ENCODE data around the gene TMEM185B. TPM values are rescaled to one million over a fixed set of nuclear protein-coding genes. Genes with fewer than 3 reads are reported as not detected.

The TMEM185B gene
- total and polyA plus RNA-seq, 2 experiments from 2014 or later, result 32.3 to 40.6 TPM

DNA sequence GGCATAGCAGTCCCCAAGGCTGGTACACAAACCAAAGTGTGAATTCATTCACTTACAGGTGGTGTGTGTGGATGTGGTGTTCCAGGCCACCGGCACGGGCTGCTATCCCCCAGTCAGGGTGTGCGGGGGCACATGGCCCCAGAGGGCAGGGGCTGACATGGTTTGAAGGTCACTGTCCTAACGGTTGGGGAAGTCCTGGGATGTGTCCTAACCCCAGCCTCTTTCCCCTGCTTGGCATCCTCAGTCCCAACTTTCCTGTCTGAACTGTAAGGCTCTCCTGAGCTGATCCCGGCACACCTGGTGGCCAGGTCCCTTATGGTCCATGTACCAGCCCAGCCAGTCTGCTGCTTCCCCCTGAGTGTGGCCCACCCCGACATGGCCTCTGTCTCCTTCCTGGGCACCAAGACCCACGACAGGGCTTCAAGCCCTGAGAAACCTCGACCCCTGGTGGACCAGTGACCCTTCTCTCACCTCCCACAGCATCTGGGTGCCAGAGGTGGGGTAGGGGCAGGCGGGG, 2.4 kb upstream of the TMEM185B start:
- Histone ChIP-seq H3K79me2 (ENCODE audit: insufficient read depth) (peaks cover 23% of the 10 kb centered on the region), H3F3A (ENCODE audit: insufficient read depth) (no peaks in the 10 kb centered on the region), H3K27ac (no peak overlapping the region), H3K36me3 (ENCODE audit: low read depth) (peaks cover 7% of the 10 kb centered on the region; the same call in 1 of the 2 replicates), H3K4me1 (ENCODE audit: insufficient read depth) (peaks cover 21% of the 10 kb centered on the region), H3K4me2 (ENCODE audit: unreplicated experiment) (no peak overlapping the region), H3K9me3 (ENCODE audit: low read depth) (no peaks in the 10 kb centered on the region), H3K4me3 (no peak overlapping the region), H3K9ac (no peak overlapping the region), H3K9me2 (ENCODE audit: insufficient read depth) (no peaks in the 10 kb centered on the region; the same call in 1 of the 2 replicates), H2AFZ (no peak overlapping the region), H4K20me1 (ENCODE audit: insufficient read depth) (no peaks in the 10 kb centered on the region), H3K27me3 (replicated peaks; ENCODE audit: insufficient read depth) (no peaks in the 10 kb centered on the region)
- DNase-seq, result no peak
- in situ Hi-C loops (cut with MboI), result no loop called here
- 81 to 87% methylated on average over 9 of the region's 9 CpGs for WGBS, 2 experiments (ENCODE audit: low coverage in 1 of 2, low lambda C conversion rate in 2 of 2, missing lambda C conversion rate in 2 of 2)
- TF ChIP-seq EZH2 (IDR thresholded peaks at IDR 0.05; ENCODE audit: insufficient read depth, poor library complexity, severe bottlenecking) (no peak), EZH2phosphoT487 (IDR thresholded peaks at IDR 0.05; ENCODE audit: insufficient read depth, low read depth) (no peak)

DNA sequence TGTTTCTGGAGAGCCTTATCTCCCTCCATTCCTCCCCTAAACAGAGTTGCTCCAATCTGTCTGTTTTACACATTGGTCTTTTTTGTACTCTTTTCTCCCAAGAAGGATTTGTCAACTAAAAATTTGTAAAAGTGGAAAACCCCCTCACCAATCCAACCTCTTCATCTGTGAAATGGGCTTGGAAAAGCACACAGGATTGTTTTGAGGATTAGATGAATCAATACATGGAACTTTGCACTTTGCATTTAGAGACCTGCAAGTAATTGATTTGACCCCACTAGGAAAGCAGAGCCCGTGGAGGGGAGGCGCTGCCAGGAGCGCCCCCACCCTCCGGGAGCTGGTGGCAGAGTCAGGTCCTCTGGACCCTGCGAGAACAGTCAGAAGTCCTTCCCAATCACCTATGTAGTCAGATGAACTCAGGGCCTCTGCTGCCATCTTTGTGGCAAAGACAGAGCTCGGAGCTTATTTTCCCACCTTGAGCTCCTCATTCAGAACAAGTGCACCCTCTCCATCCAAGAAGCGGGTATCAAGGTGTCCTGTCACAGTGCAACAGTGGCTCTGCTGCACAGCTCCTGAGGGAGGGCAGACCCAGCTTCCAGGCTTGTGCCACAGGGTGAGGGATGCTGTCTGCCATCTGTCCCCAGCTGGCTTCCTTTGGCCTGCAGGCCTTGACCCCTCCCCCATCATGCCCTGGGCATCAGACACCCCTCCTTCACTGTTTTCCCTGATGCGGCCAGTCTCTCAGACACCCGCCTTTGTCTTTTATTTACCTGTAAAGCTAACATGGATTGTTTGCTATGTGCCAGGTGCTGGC, 1.7 kb upstream of the TMEM185B start:
- Histone ChIP-seq H2AFZ (no peak overlapping the region), H3K36me3 (ENCODE audit: low read depth) (peaks cover 7% of the 10 kb centered on the region; the same call in 1 of the 2 replicates), H3K4me2 (ENCODE audit: unreplicated experiment) (no peak overlapping the region), H3K9me3 (ENCODE audit: low read depth) (no peaks in the 10 kb centered on the region), H3K4me3 (no peak overlapping the region), H3K27ac (no peak overlapping the region), H3K4me1 (ENCODE audit: insufficient read depth) (peaks cover 22% of the 10 kb centered on the region), H3K27me3 (replicated peaks; ENCODE audit: insufficient read depth) (no peaks in the 10 kb centered on the region), H3K9ac (no peak overlapping the region), H3F3A (ENCODE audit: insufficient read depth) (no peaks in the 10 kb centered on the region), H3K9me2 (ENCODE audit: insufficient read depth) (no peaks in the 10 kb centered on the region; the same call in 1 of the 2 replicates), H4K20me1 (ENCODE audit: insufficient read depth) (no peaks in the 10 kb centered on the region), H3K79me2 (ENCODE audit: insufficient read depth) (peaks cover 27% of the 10 kb centered on the region)
- DNase-seq, result no peak
- TF ChIP-seq EZH2 (IDR thresholded peaks at IDR 0.05; ENCODE audit: insufficient read depth, poor library complexity, severe bottlenecking) (no peak), EZH2phosphoT487 (IDR thresholded peaks at IDR 0.05; ENCODE audit: insufficient read depth, low read depth) (no peak)
- in situ Hi-C loops (cut with MboI), result no loop called here
- 93 to 95% methylated on average over 9 of the region's 9 CpGs for WGBS, 2 experiments (ENCODE audit: low coverage in 1 of 2, low lambda C conversion rate in 2 of 2, missing lambda C conversion rate in 2 of 2)

DNA sequence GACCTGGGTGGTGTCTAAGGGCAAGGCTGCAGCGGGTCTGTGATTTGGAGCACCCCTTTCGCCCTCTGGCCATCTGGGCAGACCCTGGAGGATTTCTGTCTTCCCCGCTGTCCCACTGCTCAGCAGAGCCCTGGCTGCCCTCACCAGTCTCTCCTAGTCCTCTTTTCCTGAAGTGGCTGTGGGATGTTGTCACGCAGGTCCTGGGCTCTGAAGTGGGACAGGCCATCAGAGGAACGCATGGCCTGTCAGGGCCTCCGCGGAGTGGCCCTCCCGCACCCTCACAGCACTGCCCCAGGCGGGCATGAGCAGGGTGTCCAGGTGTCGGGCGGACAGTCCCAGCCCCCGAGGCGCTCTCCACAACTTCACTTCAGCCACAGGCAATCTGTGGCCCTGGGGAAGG, 1.1 kb upstream of the TMEM185B start:
- no peak for TF ChIP-seq EZH2 (IDR thresholded peaks at IDR 0.05; ENCODE audit: insufficient read depth, poor library complexity, severe bottlenecking)
- H3K27me3 ChIP-seq (replicated peaks; ENCODE audit: insufficient read depth), result no peaks in the 10 kb centered on the region
- in situ Hi-C loops (cut with MboI), result no loop called here
- no peak overlapping the region for H3K27ac ChIP-seq
- no peaks in the 10 kb centered on the region for H3K9me3 ChIP-seq (ENCODE audit: low read depth)
- H2AFZ ChIP-seq, result no peak overlapping the region
- DNase-seq, result no peak
- H4K20me1 ChIP-seq (ENCODE audit: insufficient read depth), result no peaks in the 10 kb centered on the region
- H3K36me3 ChIP-seq (ENCODE audit: low read depth), result peaks cover 7% of the 10 kb centered on the region; the same call in 1 of the 2 replicates
- peaks cover 22% of the 10 kb centered on the region for H3K4me1 ChIP-seq (ENCODE audit: insufficient read depth)
- H3K4me3 ChIP-seq, result no peak overlapping the region; the same call in 1 of the 2 replicates
- H3K9me2 ChIP-seq (ENCODE audit: insufficient read depth), result no peaks in the 10 kb centered on the region; the same call in 1 of the 2 replicates
- H3K4me2 ChIP-seq (ENCODE audit: unreplicated experiment), result peak overlapping the region; percentile 81
- H3K79me2 ChIP-seq (ENCODE audit: insufficient read depth), result peaks cover 27% of the 10 kb centered on the region
- no peak overlapping the region for H3K9ac ChIP-seq
- 98 to 99% methylated on average over 13 of the region's 13 CpGs for WGBS, 2 experiments (ENCODE audit: low coverage in 1 of 2, low lambda C conversion rate in 2 of 2, missing lambda C conversion rate in 2 of 2)
- H3F3A ChIP-seq (ENCODE audit: insufficient read depth), result no peaks in the 10 kb centered on the region

DNA sequence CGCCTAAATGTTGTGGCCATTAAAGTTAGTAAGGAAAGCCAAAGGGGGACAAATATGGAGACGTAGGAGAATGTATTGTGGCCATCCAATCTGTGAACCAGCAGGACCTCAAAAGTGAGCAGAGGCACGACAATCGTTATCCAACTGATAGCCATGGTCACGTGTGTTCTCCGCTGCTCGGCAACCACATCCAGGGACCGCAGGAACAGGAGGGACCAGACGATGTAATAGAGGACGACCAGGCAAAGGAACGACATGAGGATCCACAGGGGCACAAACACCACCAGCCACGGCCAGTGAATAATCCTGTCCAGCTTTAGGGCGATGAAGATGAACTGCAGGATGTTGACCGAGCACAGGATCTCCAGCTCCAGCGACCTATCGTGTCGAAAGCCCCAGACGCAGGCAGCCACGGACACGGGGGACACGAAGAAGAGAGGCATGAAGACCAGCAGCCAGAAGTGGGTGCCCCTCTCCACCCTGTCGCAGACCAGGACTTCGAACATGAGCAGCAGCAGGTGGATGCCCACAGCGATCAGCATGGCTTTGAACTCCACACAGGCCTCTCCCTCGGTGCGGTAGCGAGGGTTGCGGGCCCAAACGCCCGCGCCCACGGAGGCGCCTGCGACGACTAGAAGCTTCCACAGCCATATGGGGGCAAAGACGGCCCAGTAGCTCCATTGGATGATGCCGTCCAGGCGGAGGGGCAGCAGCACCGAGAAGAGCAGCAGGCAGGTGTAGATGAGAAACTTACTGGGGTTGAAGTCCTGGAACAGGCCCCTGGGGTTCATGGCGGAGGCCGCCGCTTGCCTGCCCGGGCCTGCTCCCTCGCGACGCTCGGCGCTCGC, 790 bp downstream of the TMEM185B start:
- no peak for DNase-seq
- Histone ChIP-seq H3K4me2 (ENCODE audit: unreplicated experiment) (peak overlapping the region; percentile 81), H3K27ac (peak overlapping the region; percentile 64; the same call in 1 of the 2 replicates), H3K4me3 (peak overlapping the region; percentile 72), H3K27me3 (replicated peaks; ENCODE audit: insufficient read depth) (no peaks in the 10 kb centered on the region), H3K9me3 (ENCODE audit: low read depth) (no peaks in the 10 kb centered on the region), H3K79me2 (ENCODE audit: insufficient read depth) (peaks cover 29% of the 10 kb centered on the region), H3K36me3 (ENCODE audit: low read depth) (peaks cover 7% of the 10 kb centered on the region; the same call in 1 of the 2 replicates), H3K4me1 (ENCODE audit: insufficient read depth) (peaks cover 22% of the 10 kb centered on the region), H3K9me2 (ENCODE audit: insufficient read depth) (no peaks in the 10 kb centered on the region; the same call in 1 of the 2 replicates), H3F3A (ENCODE audit: insufficient read depth) (no peaks in the 10 kb centered on the region), H3K9ac (peak overlapping the region; percentile 76), H4K20me1 (ENCODE audit: insufficient read depth) (no peaks in the 10 kb centered on the region), H2AFZ (peak overlapping the region; percentile 80)
- in situ Hi-C loops (cut with MboI), result no loop called here
- TF ChIP-seq EZH2phosphoT487 (IDR thresholded peaks at IDR 0.05; ENCODE audit: insufficient read depth, low read depth) (no peak), EZH2 (IDR thresholded peaks at IDR 0.05; ENCODE audit: insufficient read depth, poor library complexity, severe bottlenecking) (no peak)
- 79 to 82% methylated on average over 48 to 49 of the region's 49 CpGs for WGBS, 2 experiments (ENCODE audit: low coverage in 1 of 2, low lambda C conversion rate in 2 of 2, missing lambda C conversion rate in 2 of 2)

All from GM23248 (cell line).